Parathyroid adenoma (tissue), 2 donors: Measurements from ENCODE around the gene PLXNA2.

ENCODE experiments used
- H2AFZ ChIP-seq: fragments of 300-600 bp; sonication (generic); one replicate; pipeline ENCODE4 v1.7.0; 2017; ENCODE audit warnings: antibody characterized with exemption, mild to moderate bottlenecking
- H3K27ac ChIP-seq: fragments of 300-600 bp; sonication (generic); one replicate; pipeline ENCODE4 v1.7.0; 2017
- H3K27me3 ChIP-seq: fragments of 300-600 bp; sonication (generic); one replicate; pipeline ENCODE4 v1.7.0; 2017; ENCODE audit warnings: low read length; ENCODE audit not compliant: control insufficient read depth, insufficient read depth
- H3K36me3 ChIP-seq: fragments of 300-600 bp; sonication (generic); one replicate; pipeline ENCODE4 v1.7.0; 2017; ENCODE audit warnings: low read length; ENCODE audit not compliant: control insufficient read depth, insufficient read depth
- H3K4me1 ChIP-seq: fragments of 300-600 bp; sonication (generic); one replicate; pipeline ENCODE4 v1.7.0; 2017; ENCODE audit warnings: control low read depth
- H3K4me2 ChIP-seq: fragments of 300-600 bp; sonication (generic); one replicate; pipeline ENCODE4 v1.7.0; 2017; ENCODE audit warnings: low read length
- H3K4me3 ChIP-seq: fragments of 300-600 bp; sonication (generic); one replicate; pipeline ENCODE4 v1.7.0; 2017; ENCODE audit warnings: low read depth, low read length
- H3K79me2 ChIP-seq: fragments of 300-600 bp; sonication (generic); one replicate; pipeline ENCODE4 v1.7.0; 2017; ENCODE audit warnings: control low read depth
- H3K9ac ChIP-seq: fragments of 300-600 bp; sonication (generic); one replicate; pipeline ENCODE4 v1.7.0; 2017; ENCODE audit warnings: mild to moderate bottlenecking
- H3K9me3 ChIP-seq: fragments of 300-600 bp; sonication (generic); one replicate; pipeline ENCODE4 v1.7.0; 2017; ENCODE audit warnings: low read length; ENCODE audit not compliant: control insufficient read depth
- TF ChIP-seq, protein P1 (sequence below): fragments of 300-600 bp; sonication (generic); IDR thresholded peaks from one replicate; pipeline ENCODE4 v1.7.0; 2017; ENCODE audit warnings: antibody characterized with exemption, mild to moderate bottlenecking
- donor health status: primary hyperparathyroidism.

PLXNA2 gene

DNA sequence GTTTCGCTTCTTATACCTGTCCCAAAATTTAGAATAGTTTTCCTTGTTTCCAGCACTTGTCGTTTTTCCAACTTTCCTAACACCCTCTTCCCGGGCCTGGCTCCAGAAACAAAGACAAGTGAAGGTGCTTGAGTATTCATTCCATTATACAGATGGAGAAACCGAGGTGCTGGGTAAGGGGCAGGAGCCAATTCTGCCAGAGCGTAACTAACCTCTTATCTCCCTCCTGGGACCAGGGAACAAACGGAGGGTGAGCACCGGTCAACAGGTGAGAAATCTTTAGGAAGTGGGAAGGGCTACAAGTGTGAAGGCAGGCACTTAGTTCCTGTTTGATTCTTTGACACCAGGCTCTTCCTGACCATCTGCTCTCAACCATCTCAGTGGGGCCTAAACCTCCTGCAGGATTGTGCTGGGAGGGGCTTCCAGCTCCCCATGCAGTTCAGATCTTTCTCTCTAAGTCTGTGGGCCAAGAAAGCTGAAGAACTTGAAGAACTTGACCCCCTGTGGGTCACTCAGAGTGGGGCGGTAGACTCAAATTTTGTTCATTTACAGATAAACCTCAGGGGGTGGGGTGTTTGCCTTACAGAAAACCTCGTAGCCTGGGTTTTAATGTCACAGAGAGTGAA, 8.7 kb downstream of the PLXNA2 start:
- no peak overlapping the region for H3K9ac ChIP-seq

DNA sequence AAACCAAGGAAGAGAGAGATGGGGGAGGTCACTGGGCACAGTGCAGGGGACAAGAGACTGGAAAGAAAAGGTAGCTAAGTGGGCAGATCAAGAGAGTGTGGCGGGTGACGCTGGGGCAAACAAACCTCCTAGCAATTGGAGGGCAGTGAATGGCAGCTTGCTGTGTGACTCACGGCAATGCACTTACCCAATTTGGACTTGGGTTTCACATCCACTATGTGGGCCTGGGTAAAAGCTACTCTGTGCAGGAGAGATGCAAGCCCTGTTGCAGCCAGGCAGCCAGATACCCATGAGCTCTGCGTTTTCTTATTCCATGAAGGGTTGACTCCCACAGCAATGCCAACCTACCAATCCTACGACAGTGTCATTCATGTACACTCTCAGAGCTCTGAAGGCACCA, 9.5 kb downstream of the PLXNA2 start:
- no peak overlapping the region for H3K4me3 ChIP-seq
- no peaks in the 10 kb centered on the region for H3K9me3 ChIP-seq
- H2AFZ ChIP-seq: no peak overlapping the region
- no peaks in the 10 kb centered on the region for H3K4me1 ChIP-seq
- TF ChIP-seq, protein P1, sequence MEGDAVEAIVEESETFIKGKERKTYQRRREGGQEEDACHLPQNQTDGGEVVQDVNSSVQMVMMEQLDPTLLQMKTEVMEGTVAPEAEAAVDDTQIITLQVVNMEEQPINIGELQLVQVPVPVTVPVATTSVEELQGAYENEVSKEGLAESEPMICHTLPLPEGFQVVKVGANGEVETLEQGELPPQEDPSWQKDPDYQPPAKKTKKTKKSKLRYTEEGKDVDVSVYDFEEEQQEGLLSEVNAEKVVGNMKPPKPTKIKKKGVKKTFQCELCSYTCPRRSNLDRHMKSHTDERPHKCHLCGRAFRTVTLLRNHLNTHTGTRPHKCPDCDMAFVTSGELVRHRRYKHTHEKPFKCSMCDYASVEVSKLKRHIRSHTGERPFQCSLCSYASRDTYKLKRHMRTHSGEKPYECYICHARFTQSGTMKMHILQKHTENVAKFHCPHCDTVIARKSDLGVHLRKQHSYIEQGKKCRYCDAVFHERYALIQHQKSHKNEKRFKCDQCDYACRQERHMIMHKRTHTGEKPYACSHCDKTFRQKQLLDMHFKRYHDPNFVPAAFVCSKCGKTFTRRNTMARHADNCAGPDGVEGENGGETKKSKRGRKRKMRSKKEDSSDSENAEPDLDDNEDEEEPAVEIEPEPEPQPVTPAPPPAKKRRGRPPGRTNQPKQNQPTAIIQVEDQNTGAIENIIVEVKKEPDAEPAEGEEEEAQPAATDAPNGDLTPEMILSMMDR: no peak
- H3K27me3 ChIP-seq: no peaks in the 10 kb centered on the region
- H3K4me2 ChIP-seq: no peak overlapping the region
- no peak overlapping the region for H3K9ac ChIP-seq
- H3K79me2 ChIP-seq: no peaks in the 10 kb centered on the region
- no peaks in the 10 kb centered on the region for H3K36me3 ChIP-seq
- H3K27ac ChIP-seq: no peak overlapping the region

More for the DNA sequence above, 8.7 kb downstream of the PLXNA2 start:
- Histone ChIP-seq H3K79me2 (no peaks in the 10 kb centered on the region), H3K4me2 (no peak overlapping the region), H3K27ac (no peak overlapping the region), H3K36me3 (no peaks in the 10 kb centered on the region), H3K27me3 (no peaks in the 10 kb centered on the region), H3K4me3 (no peak overlapping the region), H3K9me3 (no peaks in the 10 kb centered on the region), H3K4me1 (no peaks in the 10 kb centered on the region), H2AFZ (no peak overlapping the region)
- TF ChIP-seq, protein P1: no peak

DNA sequence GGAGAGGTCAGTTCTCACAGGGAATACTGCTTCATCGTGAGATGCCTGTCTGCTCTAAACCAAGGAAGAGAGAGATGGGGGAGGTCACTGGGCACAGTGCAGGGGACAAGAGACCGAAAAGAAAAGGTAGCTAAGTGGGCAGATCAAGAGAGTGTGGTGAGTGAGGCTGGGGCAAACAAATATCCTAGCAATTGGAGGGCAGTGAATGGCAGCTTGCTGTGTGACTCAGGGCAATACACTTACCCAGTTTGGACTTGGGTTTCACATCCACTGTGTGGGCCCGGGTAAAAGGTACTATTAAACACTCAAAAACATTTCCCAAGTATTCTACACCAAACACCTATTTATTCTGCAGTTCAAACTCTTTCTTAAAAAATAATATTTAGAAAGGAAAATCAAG, 10.2 kb downstream of the PLXNA2 start:
- no peaks in the 10 kb centered on the region for H3K79me2 ChIP-seq
- TF ChIP-seq, protein P1: no peak
- H3K27me3 ChIP-seq: no peaks in the 10 kb centered on the region
- no peak overlapping the region for H3K9ac ChIP-seq
- no peak overlapping the region for H2AFZ ChIP-seq
- no peaks in the 10 kb centered on the region for H3K9me3 ChIP-seq
- H3K4me1 ChIP-seq: no peaks in the 10 kb centered on the region
- no peak overlapping the region for H3K4me3 ChIP-seq
- no peak overlapping the region for H3K27ac ChIP-seq
- H3K4me2 ChIP-seq: no peak overlapping the region
- H3K36me3 ChIP-seq: no peaks in the 10 kb centered on the region

DNA sequence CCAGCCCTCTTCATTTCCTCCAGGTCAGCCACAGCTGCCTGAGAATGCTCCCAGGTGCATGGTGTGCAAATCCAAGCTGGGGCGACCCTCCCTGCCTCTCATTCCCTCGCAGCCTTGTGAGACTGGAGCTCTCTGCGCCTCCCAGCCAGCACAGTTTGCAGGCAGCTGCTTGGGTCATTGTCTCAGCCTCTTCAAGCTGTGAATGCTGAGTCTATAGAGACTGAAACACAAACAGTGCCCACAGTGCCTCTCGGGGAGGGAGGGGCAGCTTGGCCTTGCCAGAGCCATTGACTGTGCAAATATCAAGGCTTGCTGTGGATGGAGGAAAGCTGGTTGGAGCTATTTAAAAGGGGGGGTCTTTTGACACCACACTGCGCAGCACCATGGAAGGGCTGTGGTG, 10.6 kb downstream of the PLXNA2 start:
- no peak overlapping the region for H2AFZ ChIP-seq
- H3K4me3 ChIP-seq: no peak overlapping the region
- no peaks in the 10 kb centered on the region for H3K4me1 ChIP-seq
- H3K27me3 ChIP-seq: no peaks in the 10 kb centered on the region
- no peaks in the 10 kb centered on the region for H3K36me3 ChIP-seq
- H3K9me3 ChIP-seq: no peaks in the 10 kb centered on the region
- no peak overlapping the region for H3K27ac ChIP-seq
- TF ChIP-seq, protein P1: no peak
- no peaks in the 10 kb centered on the region for H3K79me2 ChIP-seq
- no peak overlapping the region for H3K4me2 ChIP-seq
- no peak overlapping the region for H3K9ac ChIP-seq

DNA sequence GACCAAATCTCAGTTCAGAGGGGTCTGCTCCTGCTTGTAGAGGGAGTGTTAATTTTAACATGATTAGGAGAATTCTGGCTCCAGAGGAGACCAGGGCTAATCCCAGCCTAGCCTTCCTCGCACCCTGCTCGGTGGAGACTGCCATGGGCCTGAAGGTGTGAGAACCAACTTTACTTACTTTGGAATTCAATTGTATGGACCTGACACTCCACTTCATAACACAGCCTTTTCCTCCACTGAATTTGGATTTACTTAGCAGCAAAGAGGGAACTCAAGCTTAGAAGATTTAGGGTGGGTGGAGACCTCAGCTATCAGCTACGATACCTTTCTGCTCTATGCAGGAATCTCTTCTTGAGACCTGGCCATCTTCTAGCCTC, 11.5 kb downstream of the PLXNA2 start:
- Histone ChIP-seq H3K4me1 (no peaks in the 10 kb centered on the region), H3K27ac (no peak overlapping the region), H3K4me2 (no peak overlapping the region)

More for the DNA sequence above, 11.5 kb downstream of the PLXNA2 start:
- TF ChIP-seq, protein P1: no peak
- no peak overlapping the region for H3K9ac ChIP-seq
- no peak overlapping the region for H3K4me3 ChIP-seq
- H3K36me3 ChIP-seq: no peaks in the 10 kb centered on the region
- H3K9me3 ChIP-seq: no peaks in the 10 kb centered on the region
- H3K79me2 ChIP-seq: no peaks in the 10 kb centered on the region
- no peak overlapping the region for H2AFZ ChIP-seq
- no peaks in the 10 kb centered on the region for H3K27me3 ChIP-seq
